Mucosa of gallbladder (tissue), 1 donor: ENCODE measurements around the gene HOMER1. TPM values are rescaled to one million over a fixed set of nuclear protein-coding genes. Genes with fewer than 3 reads are reported as not detected.
"Not testable (repeated sequence)": the region's sequence is repeated elsewhere in the genome, so short reads cannot be mapped to it uniquely, and the experiment has no call there.

ENCODE experiments used
- DNase-seq: peaks from one replicate; pipeline ENCODE4 v3.0.0-alpha.2; 2020; ENCODE audit warnings: low spot score
- total RNA-seq: library from RNA; stranded (reverse); gene quantifications from one replicate; pipeline ENCODE4 v1.2.1, GENCODE V29; 2021
- donor health status: DM: no; HTN: no; CAD: no.

Gene HOMER1
- total RNA-seq, 1 donor from 2014 or later = 6.0 TPM

GRCh38 chr5:79417495-79417894 is 96.4 kb downstream of the HOMER1 start:
- no peak for DNase-seq

DNA sequence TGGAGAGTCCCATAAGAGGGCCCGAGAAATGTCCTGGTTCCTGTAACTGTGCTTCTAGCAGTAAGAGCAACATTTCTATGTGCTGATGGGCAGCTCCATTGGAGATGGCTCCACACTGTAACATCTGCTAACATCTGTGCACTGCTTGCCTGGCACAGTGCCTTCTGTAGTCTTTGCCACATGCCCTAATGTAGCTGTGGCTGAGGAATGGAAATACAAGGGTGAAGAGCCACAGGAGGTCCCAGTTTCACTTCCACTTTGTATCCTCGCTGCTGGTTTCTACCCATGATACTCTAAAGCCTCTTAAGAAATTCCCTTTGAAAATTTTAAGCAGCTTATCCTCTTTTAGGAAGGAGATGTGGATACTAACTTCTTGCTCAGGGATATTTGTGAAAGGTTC is 97.4 kb downstream of the HOMER1 start:
- no peak for DNase-seq

DNA sequence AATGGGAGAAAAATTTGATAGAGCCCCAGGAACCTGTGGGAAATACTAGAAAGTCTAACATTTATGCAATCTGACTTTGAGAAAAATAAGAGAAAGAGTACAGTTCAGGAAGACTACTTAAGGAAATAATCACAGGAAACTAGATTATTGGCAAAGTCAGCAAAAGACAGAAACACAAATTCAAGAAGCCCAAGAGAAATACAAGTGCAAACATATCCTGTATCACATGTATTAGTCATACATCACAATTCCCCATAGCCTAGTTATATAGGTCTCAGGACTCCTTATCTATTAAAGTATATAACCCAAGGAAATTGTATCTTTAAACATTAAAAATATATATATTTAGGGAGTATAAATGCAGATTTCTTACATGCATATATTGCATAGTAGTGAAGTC is 100.8 kb downstream of the HOMER1 start:
- no peak for DNase-seq

GRCh38 chr5:79408028-79408427 is 105.9 kb downstream of the HOMER1 start:
- DNase-seq = no peak

GRCh38 chr5:79407591-79407990 is 106.3 kb downstream of the HOMER1 start:
- DNase-seq = no peak

GRCh38 chr5:79401216-79401615 is 112.7 kb downstream of the HOMER1 start:
- no peak for DNase-seq

DNA sequence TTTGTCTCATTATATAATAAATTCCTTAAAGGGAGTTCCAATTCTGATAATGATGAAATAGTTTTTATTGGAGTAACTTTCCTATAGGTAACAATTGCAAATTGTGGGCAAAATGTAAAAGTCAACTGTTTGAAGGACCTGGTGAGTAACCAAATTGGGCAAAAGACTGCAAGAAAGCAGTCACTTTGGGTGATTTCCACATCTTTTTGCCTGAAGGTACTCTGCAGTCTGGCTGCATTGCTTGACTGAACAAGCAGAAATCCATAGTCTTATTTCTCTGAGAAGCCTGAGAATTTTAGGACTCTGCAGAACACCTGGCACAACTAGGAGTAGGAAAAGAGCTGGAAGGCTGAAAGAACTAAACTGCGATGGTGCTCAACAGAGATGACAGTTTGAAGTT is 114.9 kb downstream of the HOMER1 start:
- no peak for DNase-seq

GRCh38 chr5:79397080-79397479 is 116.9 kb downstream of the HOMER1 start:
- DNase-seq = no peak

DNA sequence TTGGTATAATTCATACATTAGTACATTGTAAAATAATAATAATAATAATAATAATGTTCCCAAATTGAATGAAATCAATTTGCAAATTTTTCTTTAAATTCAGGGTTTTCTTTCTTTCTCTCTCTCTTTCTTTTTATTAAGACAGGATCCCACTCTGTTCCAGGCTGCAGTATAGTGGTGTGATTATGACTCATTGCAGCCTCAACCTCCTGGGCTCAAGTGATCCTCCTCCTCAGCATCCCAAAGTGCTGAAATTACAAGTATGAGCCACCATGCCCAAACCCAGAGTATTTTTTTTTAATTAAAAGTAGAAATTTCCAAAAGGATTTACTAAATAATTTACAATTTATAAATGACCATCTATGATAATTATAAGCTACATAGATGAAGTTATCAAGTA is 117.7 kb downstream of the HOMER1 start:
- no peak for DNase-seq

GRCh38 chr5:79395296-79395695 is 118.6 kb downstream of the HOMER1 start:
- DNase-seq = no peak

DNA sequence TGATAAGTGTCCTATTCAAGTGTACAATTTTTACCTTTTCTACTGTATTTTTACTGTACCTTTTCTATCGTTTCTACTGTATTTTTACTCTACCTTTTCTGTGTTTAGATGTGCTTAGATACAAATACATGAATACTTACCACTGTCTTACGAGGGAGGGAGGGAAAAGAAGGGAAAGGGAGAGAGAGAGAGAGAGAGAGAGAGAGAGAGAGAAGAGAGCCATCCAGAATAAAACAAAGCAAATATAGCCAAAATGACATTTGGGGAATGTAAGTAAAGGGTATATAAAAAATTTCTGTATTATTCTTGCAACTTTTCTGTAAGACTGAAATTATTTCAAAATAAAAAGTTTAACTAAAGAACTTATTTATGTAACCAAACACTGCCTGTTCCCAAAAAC is 121.2 kb downstream of the HOMER1 start:
- DNase-seq = no peak

- no peak for DNase-seq
Observed at GRCh38 chr5:79386679-79387078, 127.3 kb downstream of the HOMER1 start.

DNA sequence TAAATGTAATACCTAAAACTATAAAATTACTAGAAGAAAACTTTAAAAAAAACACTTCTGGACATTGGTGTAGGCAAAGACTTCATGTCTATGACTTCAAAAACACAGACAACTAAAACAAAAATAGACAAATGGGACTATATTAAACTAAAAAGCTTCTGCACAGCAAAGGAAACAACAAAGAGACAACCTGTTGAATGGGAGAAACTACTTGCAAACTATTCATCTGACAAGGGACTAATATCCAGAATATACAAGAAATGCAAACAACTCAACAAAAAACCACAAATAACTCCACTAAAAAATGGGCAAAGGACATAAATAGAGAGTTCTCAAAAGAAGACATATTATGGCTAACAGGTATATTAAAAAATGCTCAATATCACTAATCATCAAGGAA is 128.8 kb downstream of the HOMER1 start:
- not testable (repeated sequence) for DNase-seq

DNA sequence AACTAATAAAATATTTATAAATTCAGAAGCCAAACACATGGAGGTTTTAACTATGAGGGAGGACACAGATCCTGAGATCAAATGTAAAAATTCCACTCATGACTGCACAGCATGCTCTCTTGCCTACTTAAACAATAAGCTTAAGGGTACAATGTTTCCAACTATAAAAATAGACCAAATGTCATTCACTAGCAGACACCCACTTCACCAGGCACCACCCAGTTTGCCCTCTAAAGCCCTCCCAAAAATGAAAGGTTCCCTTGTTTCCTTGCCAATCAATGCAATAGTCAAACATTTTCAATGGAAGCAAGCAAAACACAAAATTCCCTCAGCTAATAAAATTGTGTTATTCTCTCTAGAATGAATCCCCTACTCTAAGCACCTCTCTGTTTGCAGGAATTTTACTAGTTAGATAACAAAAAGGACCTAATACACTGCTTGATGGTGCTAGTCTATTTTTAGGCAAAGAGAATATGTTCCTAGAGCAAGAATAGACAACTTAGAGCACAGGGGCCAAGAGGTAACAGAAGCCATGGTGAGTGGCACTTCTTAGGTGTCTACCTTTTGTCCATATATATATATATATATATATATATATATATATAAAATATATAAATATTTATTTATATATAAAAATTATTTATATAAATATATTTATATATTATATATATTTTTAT is 135.3 kb downstream of the HOMER1 start:
- DNase-seq = no peak

GRCh38 chr5:79357398-79357797 is 156.5 kb downstream of the HOMER1 start:
- DNase-seq = no peak

DNA sequence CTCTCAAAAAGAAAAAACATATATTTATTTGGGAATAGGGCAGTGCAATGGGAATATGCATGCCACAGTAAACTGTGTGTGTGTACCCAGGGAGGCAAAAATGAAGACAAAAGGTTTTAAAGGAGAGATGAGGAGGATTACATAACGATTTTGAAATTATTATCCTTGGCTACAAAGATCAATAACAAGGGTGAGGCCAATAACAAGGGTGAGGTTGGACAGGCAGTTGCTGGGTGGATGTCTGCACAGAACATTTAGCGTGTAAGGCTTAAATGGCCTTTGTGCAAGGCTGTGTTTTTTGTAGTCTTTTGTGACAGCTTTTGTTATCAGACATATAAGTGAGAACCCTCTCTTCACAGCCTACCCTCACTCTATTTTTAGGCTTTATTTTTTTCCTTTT is 164.1 kb downstream of the HOMER1 start:
- DNase-seq = no peak

DNA sequence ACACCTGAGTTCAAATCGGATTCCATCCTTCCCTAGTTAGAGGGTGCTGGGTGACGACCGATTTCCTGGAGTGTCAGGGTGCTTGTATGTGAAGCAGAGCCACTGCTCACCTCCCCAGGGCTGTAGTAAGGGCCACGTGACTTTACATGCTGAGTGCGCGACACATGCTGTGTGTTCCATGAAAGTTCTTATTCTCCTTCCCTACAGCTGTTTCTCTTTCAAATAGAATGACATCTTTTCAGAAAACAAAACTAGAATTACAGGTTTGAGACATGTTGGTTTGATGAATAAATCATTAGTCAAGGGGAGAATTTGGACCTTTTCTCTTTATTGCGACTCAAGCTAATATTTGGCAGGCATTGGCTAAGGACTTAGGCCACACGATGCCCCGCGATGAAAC is 164.9 kb downstream of the HOMER1 start:
- no peak for DNase-seq

- no peak for DNase-seq
Observed at GRCh38 chr5:79346420-79346824, 167.5 kb downstream of the HOMER1 start.

DNA sequence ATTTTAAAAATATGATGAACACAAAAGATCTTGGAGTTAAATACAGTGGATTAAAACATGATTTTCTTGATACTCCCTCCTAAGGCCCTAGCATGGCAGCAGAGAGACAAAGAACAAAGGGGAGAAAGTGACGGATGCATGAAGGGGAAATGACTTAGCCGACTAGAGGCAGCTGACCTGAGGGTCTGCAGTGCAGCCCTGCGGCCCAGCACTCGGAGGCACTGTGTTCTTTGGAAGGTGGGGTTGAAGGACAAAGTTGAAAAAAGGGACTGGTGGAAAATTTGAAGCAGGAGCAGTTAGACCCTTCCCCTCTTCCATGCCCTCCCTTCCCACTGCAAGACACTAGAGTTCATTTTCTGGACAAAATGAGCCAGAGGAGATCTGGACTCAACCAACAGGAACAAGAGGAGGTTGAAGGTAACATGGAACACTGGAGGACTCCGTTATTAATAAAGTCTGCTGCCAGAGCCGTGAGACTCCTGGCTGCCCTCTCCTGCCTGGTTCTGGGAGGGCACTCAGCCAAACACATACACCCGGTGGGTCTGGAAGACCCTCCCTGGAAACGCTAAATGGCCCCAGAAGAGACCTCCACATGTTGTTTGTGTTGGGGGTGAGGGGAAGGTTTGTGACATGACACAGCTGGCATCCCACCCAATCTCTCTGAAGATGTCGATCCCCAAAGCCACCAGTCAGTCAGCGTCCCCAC is 179.9 kb downstream of the HOMER1 start:
- DNase-seq = no peak

GRCh38 chr5:79330071-79330470 is 183.9 kb downstream of the HOMER1 start:
- no peak for DNase-seq

GRCh38 chr5:79329453-79329852 is 184.5 kb downstream of the HOMER1 start:
- no peak for DNase-seq
